ENCODE results near the gene BICD1.
"Not testable (repeated sequence)": the region's sequence is repeated elsewhere in the genome, so short reads cannot be mapped to it uniquely, and the experiment has no call there.

Gene BICD1

GRCh38 chr12:32196250-32197198, 89.9 kb downstream of the BICD1 start:
- no peak for DNase-seq (ENCODE audit: low read depth)

- DNase-seq (ENCODE audit: low read depth): no peak
These were observed 90.8 kb downstream of the BICD1 start for GRCh38 chr12:32197421-32197820.

DNA sequence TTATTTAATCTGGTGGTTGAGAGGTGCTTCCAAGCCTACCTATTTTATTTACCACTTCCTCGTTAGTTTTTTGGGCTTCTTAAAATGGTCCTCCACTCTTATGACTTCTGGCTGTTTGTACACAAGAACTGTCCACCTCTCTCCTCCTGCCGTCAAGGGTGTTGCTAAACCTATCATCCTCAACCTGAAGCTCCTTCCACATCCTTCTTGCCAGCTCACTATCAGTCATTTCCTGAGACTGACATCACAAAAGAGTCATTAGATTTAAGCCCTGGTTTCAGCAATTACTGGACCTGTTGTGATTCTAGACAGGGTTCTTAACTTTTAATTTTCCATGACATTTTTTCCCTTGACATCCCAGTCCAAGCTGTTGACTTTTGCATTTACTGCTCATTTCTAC, 91.9 kb downstream of the BICD1 start:
- DNase-seq (ENCODE audit: low read depth): no peak

DNA sequence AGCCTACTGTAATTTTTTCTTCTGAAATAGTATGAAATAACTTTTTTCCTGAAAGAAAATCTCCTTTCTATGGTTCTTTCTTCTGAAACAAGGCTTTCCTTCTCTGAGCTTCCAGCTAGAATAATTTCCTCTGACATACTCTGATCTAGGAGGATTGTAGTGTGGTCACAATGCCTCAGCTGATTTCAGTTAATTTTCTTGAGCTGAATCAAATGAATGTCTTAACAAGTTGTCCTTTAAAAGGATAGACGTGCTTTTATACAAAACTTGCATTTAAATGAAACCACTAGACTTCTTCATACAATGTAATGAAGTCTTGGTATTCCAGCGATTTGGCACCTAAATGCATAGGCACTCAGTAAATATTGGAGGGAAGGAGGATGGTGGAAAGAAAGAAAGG, 94.4 kb downstream of the BICD1 start:
- no peak for DNase-seq (ENCODE audit: low read depth)

- DNase-seq (ENCODE audit: low read depth): no peak
These were observed 95.3 kb downstream of the BICD1 start for GRCh38 chr12:32201976-32202375.

DNA sequence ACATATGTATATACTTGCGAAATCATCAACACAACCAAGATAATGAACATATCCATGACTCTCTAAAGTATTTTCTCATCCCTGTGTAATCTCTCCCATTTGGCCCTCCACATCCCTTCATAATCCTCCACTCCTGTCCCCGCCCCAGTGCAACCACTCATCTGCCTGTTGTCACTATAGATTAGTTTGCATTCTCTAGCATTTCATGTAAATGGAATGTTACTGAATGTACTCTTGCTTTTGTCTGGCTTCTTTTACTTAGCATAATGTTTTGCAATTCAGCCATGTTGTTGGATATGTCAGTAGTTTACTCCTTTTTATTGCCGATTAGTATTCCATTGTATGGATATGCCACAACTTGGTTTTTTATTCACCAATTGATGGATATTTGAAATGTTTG, 99.1 kb downstream of the BICD1 start:
- DNase-seq (ENCODE audit: low read depth): no peak

- no peak for DNase-seq (ENCODE audit: low read depth)
These were observed 101.7 kb downstream of the BICD1 start for GRCh38 chr12:32208355-32208754.

DNA sequence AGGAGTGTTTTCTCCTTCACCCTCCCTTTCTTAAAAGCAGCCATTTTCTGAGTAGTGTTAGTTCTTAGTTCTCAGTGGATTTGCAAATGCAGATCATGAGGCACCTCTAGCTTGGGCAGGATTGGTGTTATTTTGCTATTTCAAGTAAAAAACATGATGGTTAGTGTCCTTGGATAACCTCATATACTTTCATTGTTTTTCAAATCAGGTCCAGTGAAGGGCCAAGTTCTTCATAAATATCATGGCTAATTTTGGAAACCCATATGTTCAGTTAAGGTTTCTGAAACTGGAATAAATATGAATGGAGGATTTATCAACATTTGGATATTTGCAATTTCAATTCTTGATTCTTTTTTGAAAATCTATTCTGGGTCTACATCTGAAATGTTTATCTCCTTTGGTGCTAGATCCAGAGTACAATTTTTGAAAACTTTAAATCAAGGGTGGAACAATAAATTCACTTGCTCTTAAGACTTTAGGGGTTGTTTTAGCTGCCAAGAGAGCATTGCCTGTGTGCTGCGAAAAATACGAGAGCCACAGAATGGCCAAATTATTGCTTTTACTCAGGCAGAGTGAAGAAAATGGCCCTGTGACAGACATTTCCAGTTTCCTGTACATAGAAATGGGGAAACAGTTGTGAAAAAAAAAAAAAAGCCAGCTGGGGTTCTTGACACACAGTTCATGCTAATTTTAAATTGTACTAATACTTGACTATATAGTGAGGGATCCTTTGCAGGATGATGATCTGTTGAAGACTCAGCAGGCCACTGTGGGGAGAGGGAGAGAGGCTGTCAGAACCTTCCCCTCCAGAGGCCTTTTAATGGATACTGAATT, 104.6 kb downstream of the BICD1 start:
- no peak for DNase-seq (ENCODE audit: low read depth)

GRCh38 chr12:32211900-32212156, 105.2 kb downstream of the BICD1 start:
- DNase-seq (ENCODE audit: low read depth): no peak

GRCh38 chr12:32214723-32215122, 108.1 kb downstream of the BICD1 start:
- DNase-seq (ENCODE audit: low read depth): no peak

GRCh38 chr12:32217354-32218310, 111.0 kb downstream of the BICD1 start:
- DNase-seq (ENCODE audit: low read depth): no peak

DNA sequence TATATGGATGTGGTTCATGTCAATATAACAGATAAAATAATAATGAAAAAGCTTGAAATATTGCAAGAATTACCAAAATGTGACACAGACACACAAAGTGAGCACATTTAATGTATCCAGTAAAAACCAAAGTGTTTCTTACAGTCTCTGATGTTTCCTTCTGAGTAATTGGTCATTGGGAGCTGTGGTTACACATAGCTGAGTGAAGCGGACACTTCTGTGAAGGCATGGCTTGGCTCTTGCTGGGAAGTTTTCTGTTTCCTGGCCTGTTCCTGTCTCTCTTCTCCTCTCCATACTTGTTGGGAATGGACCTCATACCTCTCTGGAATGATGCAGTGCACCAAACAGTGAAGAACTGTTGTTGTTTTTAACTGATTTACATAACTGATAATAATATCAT, 117.3 kb downstream of the BICD1 start:
- no peak for DNase-seq (ENCODE audit: low read depth)

- no peak for DNase-seq (ENCODE audit: low read depth)
These were observed 120.1 kb downstream of the BICD1 start for GRCh38 chr12:32226768-32227167.

DNA sequence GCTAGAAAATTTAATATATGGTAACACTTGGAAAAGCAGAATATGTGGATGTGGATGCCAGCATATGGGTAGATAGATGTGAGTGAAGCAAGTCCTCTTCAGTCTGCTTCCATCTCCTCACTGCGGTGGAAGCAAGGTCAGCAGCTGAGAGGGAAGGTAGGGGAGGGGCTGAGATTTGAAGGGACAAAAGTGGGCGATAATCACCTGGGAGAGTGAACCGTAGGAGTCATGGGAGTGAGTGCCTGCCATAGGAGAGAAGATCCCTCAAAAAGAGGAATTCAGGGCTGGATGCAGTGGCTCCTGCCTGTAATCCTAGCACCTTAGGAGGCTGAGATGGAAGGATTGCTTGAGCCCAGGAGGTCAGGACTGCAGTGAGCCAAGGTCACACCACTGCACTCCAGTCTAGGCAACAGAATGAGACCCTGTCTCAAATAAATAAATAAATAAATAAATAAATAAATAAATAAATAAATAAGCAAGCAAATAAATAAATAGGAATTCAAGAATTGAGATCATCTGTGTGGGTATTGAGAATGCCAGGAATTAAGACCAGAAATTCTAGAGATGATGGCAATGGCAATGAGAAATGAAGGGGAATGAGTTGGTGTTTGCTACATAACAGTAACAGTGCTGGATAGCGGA, 123.4 kb downstream of the BICD1 start:
- no peak for DNase-seq (ENCODE audit: low read depth)

- no peak for DNase-seq (ENCODE audit: low read depth)
These were observed 124.0 kb downstream of the BICD1 start for GRCh38 chr12:32230613-32230993.

DNA sequence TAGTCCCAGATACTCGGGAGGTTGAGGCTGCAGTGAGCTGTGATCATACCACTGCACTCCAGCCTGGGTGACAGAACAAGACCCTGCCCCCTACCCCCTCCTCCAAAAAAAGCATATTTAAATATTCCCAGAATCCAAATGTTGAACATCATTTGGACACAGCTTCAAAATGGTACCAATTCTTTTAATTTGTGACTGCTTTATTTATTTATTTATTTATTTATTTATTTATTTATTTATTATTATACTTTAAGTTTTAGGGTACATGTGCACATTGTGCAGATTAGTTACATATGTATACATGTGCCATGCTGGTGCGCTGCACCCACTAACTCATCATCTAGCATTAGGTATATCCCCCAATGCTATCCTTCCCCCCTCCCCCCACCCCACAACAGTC, 124.7 kb downstream of the BICD1 start:
- DNase-seq (ENCODE audit: low read depth): not testable (repeated sequence)

DNA sequence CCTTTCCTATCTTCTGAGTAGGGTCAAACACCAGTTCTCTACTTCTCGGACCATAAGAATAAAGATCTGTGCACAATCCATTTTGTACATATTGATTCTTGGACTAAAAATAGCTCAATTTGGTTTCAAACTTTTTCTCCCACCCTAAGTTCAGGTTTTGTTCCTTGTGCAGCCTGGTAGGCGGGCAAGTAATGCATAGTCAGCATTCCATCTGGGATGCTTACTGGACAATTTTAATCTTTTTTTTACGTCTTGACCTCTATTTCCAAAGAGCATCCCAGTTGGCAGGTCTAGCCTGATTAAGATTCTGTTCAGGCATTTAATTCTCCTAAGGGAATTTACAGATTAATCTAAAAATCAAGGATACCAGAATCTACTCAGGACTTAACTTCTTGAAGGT, 126.9 kb downstream of the BICD1 start:
- DNase-seq (ENCODE audit: low read depth): no peak

- no peak for DNase-seq (ENCODE audit: low read depth)
These were observed 128.6 kb downstream of the BICD1 start for GRCh38 chr12:32235251-32235650.

- DNase-seq (ENCODE audit: low read depth): no peak
These were observed 133.5 kb downstream of the BICD1 start for GRCh38 chr12:32240162-32240561.

DNA sequence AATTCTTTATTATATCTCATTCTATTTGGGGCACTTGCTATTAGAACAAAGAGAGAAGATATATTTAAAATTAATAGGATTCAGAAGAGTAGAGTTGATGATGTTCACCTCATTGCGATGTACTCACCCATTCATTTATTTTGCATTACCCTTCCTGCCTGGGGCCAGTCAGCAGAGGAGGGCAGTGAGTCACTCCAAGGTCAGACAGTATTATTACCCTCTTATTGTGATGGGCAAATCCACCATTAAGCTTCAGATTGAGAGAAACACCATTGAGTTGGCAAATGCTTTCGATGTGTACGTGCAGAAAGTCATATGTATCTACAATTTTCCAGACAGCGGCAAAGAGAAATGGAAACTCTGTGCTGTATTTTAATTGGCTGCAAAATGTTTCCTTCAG, 134.2 kb downstream of the BICD1 start:
- no peak for DNase-seq (ENCODE audit: low read depth)

DNA sequence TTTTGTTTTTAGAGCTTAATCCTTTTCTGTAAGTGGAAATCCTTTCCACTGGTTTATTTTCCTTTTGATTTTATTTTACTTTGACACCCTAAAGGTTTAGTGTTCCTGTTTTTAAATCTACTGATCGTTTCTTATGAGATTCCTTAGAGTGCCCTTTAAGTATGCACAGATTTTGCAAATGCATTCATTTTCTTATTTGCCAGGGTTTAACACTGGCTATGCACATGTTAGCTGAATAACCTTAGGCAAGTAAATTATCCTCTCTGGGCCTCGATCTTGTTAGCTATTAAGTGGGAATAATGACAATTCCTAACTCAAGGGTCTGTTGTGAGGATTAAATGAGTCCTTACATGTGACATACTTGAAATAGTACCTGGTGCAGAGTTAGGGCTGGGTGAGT, 136.0 kb downstream of the BICD1 start:
- DNase-seq (ENCODE audit: low read depth): no peak

All from activated T-helper 9 cell treated with anti-CD3 and anti-CD28 coated beads, Interleukin-2, amount 50 U/mL, for 16 hours (primary cell).